GM12872 (cell line): ENCODE measurements around the gene C5orf52.

Experiments used
- TF ChIP-seq, protein P1 (sequence below): IDR thresholded peaks from 3 replicates; pipeline ENCODE4 v1.5.1; 2011; ENCODE audit warnings: low read depth, mild to moderate bottlenecking, low read length, moderate library complexity; ENCODE audit not compliant: insufficient read depth

Gene C5orf52

DNA sequence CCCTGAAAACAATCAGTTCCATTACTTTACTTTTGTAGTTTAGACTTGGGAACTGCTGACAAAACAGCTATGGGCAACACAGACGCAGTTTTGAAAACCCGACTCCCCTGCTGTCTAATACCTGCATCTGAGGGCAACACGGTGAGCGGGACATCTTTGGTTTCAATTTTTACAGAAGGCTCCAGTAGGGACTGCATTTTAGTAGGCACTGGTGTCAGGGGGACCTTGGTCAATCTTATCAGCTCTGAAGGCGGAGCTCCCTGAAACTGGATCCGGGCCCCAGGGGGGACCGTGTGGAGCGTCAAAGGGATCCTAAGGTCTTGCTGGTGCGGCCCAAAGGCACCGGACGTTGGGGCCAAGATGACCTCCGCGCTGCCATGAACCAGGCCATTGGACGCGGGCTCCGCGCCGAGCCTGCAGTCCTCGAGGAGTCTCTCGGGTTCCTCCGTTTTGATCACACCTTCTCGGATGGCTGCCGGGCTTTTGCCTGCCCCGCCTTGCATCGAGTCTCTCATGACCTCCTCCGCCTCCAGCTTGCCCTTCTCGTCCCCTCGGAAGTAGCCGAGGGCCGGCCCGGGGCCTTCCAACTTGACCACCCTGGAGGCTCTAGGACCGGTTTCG, 20.2 kb upstream of the C5orf52 start:
- TF ChIP-seq, protein P1, sequence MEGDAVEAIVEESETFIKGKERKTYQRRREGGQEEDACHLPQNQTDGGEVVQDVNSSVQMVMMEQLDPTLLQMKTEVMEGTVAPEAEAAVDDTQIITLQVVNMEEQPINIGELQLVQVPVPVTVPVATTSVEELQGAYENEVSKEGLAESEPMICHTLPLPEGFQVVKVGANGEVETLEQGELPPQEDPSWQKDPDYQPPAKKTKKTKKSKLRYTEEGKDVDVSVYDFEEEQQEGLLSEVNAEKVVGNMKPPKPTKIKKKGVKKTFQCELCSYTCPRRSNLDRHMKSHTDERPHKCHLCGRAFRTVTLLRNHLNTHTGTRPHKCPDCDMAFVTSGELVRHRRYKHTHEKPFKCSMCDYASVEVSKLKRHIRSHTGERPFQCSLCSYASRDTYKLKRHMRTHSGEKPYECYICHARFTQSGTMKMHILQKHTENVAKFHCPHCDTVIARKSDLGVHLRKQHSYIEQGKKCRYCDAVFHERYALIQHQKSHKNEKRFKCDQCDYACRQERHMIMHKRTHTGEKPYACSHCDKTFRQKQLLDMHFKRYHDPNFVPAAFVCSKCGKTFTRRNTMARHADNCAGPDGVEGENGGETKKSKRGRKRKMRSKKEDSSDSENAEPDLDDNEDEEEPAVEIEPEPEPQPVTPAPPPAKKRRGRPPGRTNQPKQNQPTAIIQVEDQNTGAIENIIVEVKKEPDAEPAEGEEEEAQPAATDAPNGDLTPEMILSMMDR, result no peak

- TF ChIP-seq, protein P1, result no peak
These were observed 19.5 kb upstream of the C5orf52 start for GRCh38 chr5:157651623-157652376.

GRCh38 chr5:157652377-157652692, 19.0 kb upstream of the C5orf52 start, which contains the start of gene SOX30:
TSS of gene SOX30 (minus strand) at chr5:157652438. CDS start at chr5:157652078, 360 bp downstream.
- TF ChIP-seq, protein P1, result no peak

GRCh38 chr5:157657516-157657915, 13.8 kb upstream of the C5orf52 start:
- TF ChIP-seq, protein P1, result no peak

GRCh38 chr5:157658893-157659292, 12.4 kb upstream of the C5orf52 start:
- TF ChIP-seq, protein P1, result no peak

DNA sequence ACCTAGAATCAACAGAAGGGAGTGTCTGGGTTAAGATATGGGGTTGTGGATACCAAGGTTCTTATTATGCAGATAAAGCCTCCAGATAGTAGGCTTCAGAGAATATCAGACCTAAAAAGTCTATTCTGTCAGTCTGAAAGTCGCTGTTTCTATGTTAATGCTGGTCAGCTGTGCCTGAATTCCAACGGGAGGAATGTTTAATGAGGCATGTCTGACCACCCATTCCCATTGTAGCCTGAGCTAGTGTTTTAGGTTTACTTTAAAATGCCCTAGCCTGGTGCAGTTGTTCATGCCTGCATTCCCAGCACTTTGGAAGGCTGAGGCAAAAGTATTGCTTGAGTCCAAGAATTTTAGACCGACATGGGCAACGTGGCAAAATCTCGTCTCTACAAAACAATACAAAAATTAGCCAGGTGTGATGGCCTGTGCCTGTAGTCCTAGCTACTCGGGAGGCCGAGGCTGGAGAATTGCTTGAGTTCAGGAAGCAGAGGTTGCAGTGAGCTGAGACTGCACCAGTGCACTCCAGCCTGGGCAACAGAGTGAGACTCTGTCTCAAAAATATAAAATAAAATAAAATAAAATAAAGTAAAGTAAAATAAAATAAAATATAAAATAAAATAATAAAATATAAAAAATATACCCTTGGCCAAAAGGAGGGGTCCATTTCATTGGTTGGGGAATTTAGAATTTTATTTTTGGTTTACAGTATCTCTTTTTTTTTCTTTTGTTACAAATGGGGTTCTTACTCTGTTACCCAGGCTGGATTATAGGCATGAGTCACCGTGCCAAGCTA, 11.3 kb upstream of the C5orf52 start:
- TF ChIP-seq, protein P1, result no peak

- TF ChIP-seq, protein P1, result no peak
These were observed 5.8 kb upstream of the C5orf52 start for GRCh38 chr5:157665467-157666070.
